ENCODE measurements around the gene CLK2. TPM values are rescaled to one million over a fixed set of nuclear protein-coding genes. Genes with fewer than 3 reads are reported as not detected.
A peak's percentile ranks its signal among the peaks of the same experiment; 100 is the strongest.
"Not testable (repeated sequence)": the region's sequence is repeated elsewhere in the genome, so short reads cannot be mapped to it uniquely, and the experiment has no call there.

CLK2 gene
- total and polyA plus RNA-seq, 2 donors (not counting 1 experiment from before 2014, with no cell fraction given), result 26.8 to 34.0 TPM

DNA sequence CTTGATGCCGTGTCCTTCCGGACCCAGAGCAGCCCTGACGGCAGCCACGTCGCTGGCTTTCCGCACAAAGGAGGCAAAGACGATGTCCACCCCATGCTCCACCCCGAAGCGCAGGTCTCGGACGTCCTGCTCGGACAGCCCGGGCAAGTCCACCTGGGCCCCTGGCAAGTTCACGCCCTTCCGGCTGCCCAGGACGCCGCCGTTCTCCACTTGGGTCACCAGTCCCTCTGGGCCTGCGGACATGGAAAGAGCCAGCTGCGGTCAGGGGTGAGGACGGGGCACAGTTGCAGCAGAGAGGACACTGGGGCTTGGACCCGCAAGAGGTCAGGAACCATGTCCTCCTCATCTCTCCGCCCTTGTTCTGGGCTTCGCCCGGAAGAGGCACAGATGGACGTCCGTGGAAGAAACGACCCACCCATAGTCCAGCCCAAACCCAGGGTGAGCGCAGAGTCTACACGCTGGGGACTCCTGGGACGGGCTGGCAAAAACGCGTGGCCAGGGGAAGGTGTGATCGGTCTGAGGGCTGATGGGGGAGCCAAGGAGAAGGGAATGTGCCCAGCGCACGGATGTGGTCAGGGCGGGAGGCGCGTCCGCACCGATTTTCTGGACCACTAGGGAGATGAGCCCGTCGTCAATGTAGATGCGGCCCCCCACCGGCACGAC is 21.3 kb upstream of the CLK2 start:
- Histone ChIP-seq H4K20me1 (ENCODE audit: control insufficient read depth, extremely low read depth, insufficient read depth, low read length) (no peaks in the 10 kb centered on the region), H3K4me1 (ENCODE audit: control insufficient read depth, extremely low read depth, insufficient read depth, low read length) (no peaks in the 10 kb centered on the region), H3K4me3 (replicated peaks in 1 of 4; ENCODE audit: control extremely low read depth in 1 of 4, insufficient read depth in 1 of 4, low read depth in 3 of 4, low read length in 4 of 4) (no peak overlapping the region), H3K36me3 (ENCODE audit: control insufficient read depth, insufficient read depth, low read length) (no peaks in the 10 kb centered on the region), H3K4me2 (ENCODE audit: extremely low read depth, insufficient read depth, low read length) (no peak overlapping the region), H2AFZ (ENCODE audit: low read length) (no peak overlapping the region), H3K9ac (ENCODE audit: insufficient read depth, low read length) (no peak overlapping the region), H3K27ac (ENCODE audit: insufficient read depth, low read length) (no peak overlapping the region), H3K79me2 (ENCODE audit: control insufficient read depth, insufficient read depth, low read length) (no peaks in the 10 kb centered on the region), H3K9me3 (ENCODE audit: control insufficient read depth, insufficient read depth, low read depth, low read length) (no peaks in the 10 kb centered on the region), H3K27me3 (ENCODE audit: control insufficient read depth, insufficient read depth, low read length) (peaks cover 42% of the 10 kb centered on the region)
- no peak for DNase-seq (ENCODE audit: low read depth in 2 of 2)
- TF ChIP-seq, protein P1, sequence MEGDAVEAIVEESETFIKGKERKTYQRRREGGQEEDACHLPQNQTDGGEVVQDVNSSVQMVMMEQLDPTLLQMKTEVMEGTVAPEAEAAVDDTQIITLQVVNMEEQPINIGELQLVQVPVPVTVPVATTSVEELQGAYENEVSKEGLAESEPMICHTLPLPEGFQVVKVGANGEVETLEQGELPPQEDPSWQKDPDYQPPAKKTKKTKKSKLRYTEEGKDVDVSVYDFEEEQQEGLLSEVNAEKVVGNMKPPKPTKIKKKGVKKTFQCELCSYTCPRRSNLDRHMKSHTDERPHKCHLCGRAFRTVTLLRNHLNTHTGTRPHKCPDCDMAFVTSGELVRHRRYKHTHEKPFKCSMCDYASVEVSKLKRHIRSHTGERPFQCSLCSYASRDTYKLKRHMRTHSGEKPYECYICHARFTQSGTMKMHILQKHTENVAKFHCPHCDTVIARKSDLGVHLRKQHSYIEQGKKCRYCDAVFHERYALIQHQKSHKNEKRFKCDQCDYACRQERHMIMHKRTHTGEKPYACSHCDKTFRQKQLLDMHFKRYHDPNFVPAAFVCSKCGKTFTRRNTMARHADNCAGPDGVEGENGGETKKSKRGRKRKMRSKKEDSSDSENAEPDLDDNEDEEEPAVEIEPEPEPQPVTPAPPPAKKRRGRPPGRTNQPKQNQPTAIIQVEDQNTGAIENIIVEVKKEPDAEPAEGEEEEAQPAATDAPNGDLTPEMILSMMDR (conservative IDR thresholded peaks at IDR 0.05 in 1 of 2, IDR thresholded peaks at IDR 0.05 in 1 of 2; ENCODE audit: low read depth in 1 of 2, low read length in 2 of 2), result no peak
- peak; percentile 71 for TF ChIP-seq EZH2 (IDR thresholded peaks at IDR 0.05; ENCODE audit: low read length, missing control alignments)

DNA sequence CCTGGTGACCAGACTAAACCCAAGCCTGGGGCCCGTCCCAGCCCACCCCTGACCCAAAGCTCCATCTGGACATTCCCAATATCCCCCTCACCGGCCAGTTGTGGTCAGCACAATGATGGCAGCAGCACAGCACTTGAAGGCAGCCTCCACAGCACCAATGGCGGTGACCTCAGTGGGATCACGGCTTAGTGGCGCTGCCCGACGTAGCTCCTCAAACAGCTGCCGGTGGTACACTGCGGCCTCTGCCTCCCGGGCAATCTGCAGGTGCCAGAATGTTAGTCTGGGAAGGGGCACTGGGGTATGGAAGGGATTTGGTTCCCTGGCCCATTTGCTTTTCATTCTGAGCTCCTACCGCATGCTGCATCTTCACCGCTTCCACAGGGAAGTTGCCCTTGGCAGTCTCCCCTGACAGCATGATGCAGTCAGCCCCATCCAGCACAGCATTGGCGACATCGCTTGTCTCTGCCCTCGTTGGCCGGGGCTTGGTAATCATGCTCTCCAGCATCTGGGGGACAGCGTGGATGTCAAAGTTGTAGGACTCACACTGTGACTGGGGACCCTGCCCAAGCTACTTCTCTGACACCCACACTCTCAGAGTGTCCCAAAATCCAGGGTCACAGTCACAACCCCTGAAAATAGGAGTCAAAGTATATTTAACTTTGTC is 19.9 kb upstream of the CLK2 start:
- TF ChIP-seq, protein P1 (conservative IDR thresholded peaks at IDR 0.05 in 1 of 2, IDR thresholded peaks at IDR 0.05 in 1 of 2; ENCODE audit: low read depth in 1 of 2, low read length in 2 of 2), result no peak
- no peak for TF ChIP-seq EZH2 (IDR thresholded peaks at IDR 0.05; ENCODE audit: low read length, missing control alignments)
- Histone ChIP-seq H3K36me3 (ENCODE audit: control insufficient read depth, insufficient read depth, low read length) (no peaks in the 10 kb centered on the region), H2AFZ (ENCODE audit: low read length) (no peak overlapping the region), H4K20me1 (ENCODE audit: control insufficient read depth, extremely low read depth, insufficient read depth, low read length) (no peaks in the 10 kb centered on the region), H3K9ac (ENCODE audit: insufficient read depth, low read length) (no peak overlapping the region), H3K4me2 (ENCODE audit: extremely low read depth, insufficient read depth, low read length) (no peak overlapping the region), H3K4me1 (ENCODE audit: control insufficient read depth, extremely low read depth, insufficient read depth, low read length) (no peaks in the 10 kb centered on the region), H3K79me2 (ENCODE audit: control insufficient read depth, insufficient read depth, low read length) (no peaks in the 10 kb centered on the region), H3K27ac (ENCODE audit: insufficient read depth, low read length) (no peak overlapping the region), H3K27me3 (ENCODE audit: control insufficient read depth, insufficient read depth, low read length) (peaks cover 42% of the 10 kb centered on the region), H3K4me3 (replicated peaks in 1 of 4; ENCODE audit: control extremely low read depth in 1 of 4, insufficient read depth in 1 of 4, low read depth in 3 of 4, low read length in 4 of 4) (no peak overlapping the region), H3K9me3 (ENCODE audit: control insufficient read depth, insufficient read depth, low read depth, low read length) (no peaks in the 10 kb centered on the region)
- DNase-seq (ENCODE audit: low read depth in 2 of 2), result no peak

DNA sequence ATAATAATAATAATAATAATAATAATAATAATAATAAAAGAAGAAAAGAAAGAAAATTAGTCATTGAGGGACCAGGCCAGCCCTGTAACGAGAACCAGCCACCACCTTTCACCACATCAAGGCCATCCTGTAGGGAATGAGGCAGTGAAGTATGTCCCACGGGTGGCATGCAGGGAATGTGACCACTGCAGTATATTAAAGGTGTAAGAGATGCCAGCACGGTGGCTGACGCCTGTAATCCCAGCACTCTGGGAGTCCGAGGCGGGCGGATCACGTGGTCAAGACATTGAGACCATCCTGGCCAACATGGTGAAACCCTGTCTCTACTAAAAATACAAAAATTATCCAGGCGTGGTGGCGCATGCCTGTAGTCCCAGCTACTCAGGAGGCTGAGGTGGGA is 17.7 kb upstream of the CLK2 start:
- not testable (repeated sequence) for H4K20me1 ChIP-seq (ENCODE audit: control insufficient read depth, extremely low read depth, insufficient read depth, low read length); H3K36me3 ChIP-seq (ENCODE audit: control insufficient read depth, insufficient read depth, low read length); H2AFZ ChIP-seq (ENCODE audit: low read length); H3K4me3 ChIP-seq (replicated peaks in 1 of 4; ENCODE audit: control extremely low read depth in 1 of 4, insufficient read depth in 1 of 4, low read depth in 3 of 4, low read length in 4 of 4); DNase-seq (ENCODE audit: low read depth in 2 of 2); H3K9me3 ChIP-seq (ENCODE audit: control insufficient read depth, insufficient read depth, low read depth, low read length); H3K27ac ChIP-seq (ENCODE audit: insufficient read depth, low read length); H3K9ac ChIP-seq (ENCODE audit: insufficient read depth, low read length); H3K79me2 ChIP-seq (ENCODE audit: control insufficient read depth, insufficient read depth, low read length); H3K4me1 ChIP-seq (ENCODE audit: control insufficient read depth, extremely low read depth, insufficient read depth, low read length); H3K4me2 ChIP-seq (ENCODE audit: extremely low read depth, insufficient read depth, low read length)
- peaks cover 28% of the 10 kb centered on the region for H3K27me3 ChIP-seq (ENCODE audit: control insufficient read depth, insufficient read depth, low read length)

Data from fibroblast of lung (primary cell).